Glutamatergic neuron (in vitro differentiated cells): Measurements from ENCODE around the gene VSIG10. TPM values are rescaled to one million over a fixed set of nuclear protein-coding genes. Genes with fewer than 3 reads are reported as not detected.

ENCODE experiments used
- DNase-seq: peaks from one replicate; pipeline ENCODE4 v3.0.0; 2022
- H3K27ac Mint-ChIP-seq: one replicate; pipeline ENCODE4 v1.8.0; 2020; ENCODE audit warnings: mild to moderate bottlenecking, mixed read lengths, inconsistent platforms; ENCODE audit not compliant: unreplicated experiment
- H3K27me3 Mint-ChIP-seq: one replicate; pipeline ENCODE4 v1.8.0; 2020; ENCODE audit warnings: mild to moderate bottlenecking, moderate library complexity, mixed read lengths, inconsistent platforms; ENCODE audit not compliant: unreplicated experiment
- H3K36me3 Mint-ChIP-seq: one replicate; pipeline ENCODE4 v1.8.0; 2020; ENCODE audit warnings: mild to moderate bottlenecking, mixed read lengths, inconsistent platforms; ENCODE audit not compliant: unreplicated experiment
- H3K4me1 Mint-ChIP-seq: one replicate; pipeline ENCODE4 v1.8.0; 2020; ENCODE audit warnings: mild to moderate bottlenecking, low read depth, mixed read lengths, inconsistent platforms; ENCODE audit not compliant: unreplicated experiment
- H3K4me3 Mint-ChIP-seq: one replicate; pipeline ENCODE4 v1.8.0; 2020; ENCODE audit warnings: mild to moderate bottlenecking, mixed read lengths, inconsistent platforms; ENCODE audit not compliant: unreplicated experiment
- H3K9me3 Mint-ChIP-seq: one replicate; pipeline ENCODE4 v1.8.0; 2020; ENCODE audit warnings: mild to moderate bottlenecking, moderate library complexity, mixed read lengths, inconsistent platforms; ENCODE audit not compliant: unreplicated experiment
- total RNA-seq: library from RNA; stranded (reverse); fragmentation: NEBNext Ultra II Directional; extraction: Animal tissue kit (Norgen Biotek cat#: 25700); gene quantifications from one replicate; pipeline ENCODE4 v1.2.1, GENCODE V29; 2021; ENCODE audit not compliant: unreplicated experiment
- TF ChIP-seq, protein P1 (sequence below): fragments of 200-600 bp; sonication (generic); IDR thresholded peaks from one replicate; pipeline ENCODE4 v1.5.0; 2021; ENCODE audit not compliant: partially characterized antibody, unreplicated experiment

Gene VSIG10
- total RNA-seq, 1 donor from 2014 or later, result 13.3 TPM

- TF ChIP-seq, protein P1, sequence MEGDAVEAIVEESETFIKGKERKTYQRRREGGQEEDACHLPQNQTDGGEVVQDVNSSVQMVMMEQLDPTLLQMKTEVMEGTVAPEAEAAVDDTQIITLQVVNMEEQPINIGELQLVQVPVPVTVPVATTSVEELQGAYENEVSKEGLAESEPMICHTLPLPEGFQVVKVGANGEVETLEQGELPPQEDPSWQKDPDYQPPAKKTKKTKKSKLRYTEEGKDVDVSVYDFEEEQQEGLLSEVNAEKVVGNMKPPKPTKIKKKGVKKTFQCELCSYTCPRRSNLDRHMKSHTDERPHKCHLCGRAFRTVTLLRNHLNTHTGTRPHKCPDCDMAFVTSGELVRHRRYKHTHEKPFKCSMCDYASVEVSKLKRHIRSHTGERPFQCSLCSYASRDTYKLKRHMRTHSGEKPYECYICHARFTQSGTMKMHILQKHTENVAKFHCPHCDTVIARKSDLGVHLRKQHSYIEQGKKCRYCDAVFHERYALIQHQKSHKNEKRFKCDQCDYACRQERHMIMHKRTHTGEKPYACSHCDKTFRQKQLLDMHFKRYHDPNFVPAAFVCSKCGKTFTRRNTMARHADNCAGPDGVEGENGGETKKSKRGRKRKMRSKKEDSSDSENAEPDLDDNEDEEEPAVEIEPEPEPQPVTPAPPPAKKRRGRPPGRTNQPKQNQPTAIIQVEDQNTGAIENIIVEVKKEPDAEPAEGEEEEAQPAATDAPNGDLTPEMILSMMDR, result no peak
- H3K4me1 Mint-ChIP-seq, result peaks cover 12% of the 10 kb centered on the region
- H3K4me3 Mint-ChIP-seq, result peak within 1 kb of the TSS; percentile 100
- no peaks in the 10 kb centered on the region for H3K36me3 Mint-ChIP-seq
- DNase-seq, result peak; percentile 56
- peaks cover 5% of the 10 kb centered on the region for H3K27me3 Mint-ChIP-seq
- H3K9me3 Mint-ChIP-seq, result peaks cover 3% of the 10 kb centered on the region
- peak within 1 kb of the TSS; percentile 76 for H3K27ac Mint-ChIP-seq
These were observed 42.6 kb downstream of the VSIG10 start, which contains the start of gene WSB2 for GRCh38 chr12:118061011-118061872. Gene WSB2, minus strand, starts transcription at chr12:118061179. Its CDS starts 131 bp downstream, at chr12:118061048.

DNA sequence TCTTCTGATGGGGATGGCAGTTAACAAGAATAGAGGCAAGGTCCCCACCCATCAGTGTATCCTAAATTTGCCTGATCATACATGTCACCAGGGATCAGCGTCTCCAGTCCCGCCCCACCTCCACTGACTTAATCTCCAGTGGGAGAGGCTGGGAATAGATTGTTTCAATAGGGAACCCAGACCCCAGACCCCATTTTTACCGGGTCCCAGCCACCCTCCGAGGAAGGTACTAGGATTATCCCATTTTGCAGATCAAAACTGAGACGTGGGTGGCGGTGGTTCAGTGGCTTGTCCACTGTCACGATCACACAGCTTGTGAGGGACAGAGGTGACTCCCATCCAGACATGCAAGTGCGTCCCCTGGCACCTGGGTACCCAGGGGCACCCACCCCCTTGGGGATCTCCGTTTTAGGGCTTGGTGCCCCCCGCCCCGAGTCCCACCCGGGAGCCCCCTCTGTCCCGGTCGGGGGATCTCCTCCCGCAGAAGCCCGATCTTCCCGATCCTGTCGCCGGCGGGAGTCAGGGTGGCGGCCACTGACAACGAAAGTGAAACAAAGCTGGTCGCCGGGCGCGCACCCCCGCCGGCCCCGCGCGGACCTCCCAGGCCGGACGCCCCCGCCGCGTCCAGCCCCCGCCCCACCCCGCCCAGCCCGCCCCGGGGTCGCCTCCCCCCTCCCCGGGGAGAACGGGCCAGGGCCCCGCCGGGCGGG is 43.4 kb downstream of the VSIG10 start:
- DNase-seq, result peak; percentile 50
- H3K36me3 Mint-ChIP-seq, result no peaks in the 10 kb centered on the region
- peak overlapping the region; percentile 76 for H3K27ac Mint-ChIP-seq
- peak overlapping the region; percentile 92 for H3K4me3 Mint-ChIP-seq
- H3K4me1 Mint-ChIP-seq, result peaks cover 12% of the 10 kb centered on the region
- H3K27me3 Mint-ChIP-seq, result peaks cover 7% of the 10 kb centered on the region
- TF ChIP-seq, protein P1, result no peak
- H3K9me3 Mint-ChIP-seq, result peaks cover 3% of the 10 kb centered on the region

DNA sequence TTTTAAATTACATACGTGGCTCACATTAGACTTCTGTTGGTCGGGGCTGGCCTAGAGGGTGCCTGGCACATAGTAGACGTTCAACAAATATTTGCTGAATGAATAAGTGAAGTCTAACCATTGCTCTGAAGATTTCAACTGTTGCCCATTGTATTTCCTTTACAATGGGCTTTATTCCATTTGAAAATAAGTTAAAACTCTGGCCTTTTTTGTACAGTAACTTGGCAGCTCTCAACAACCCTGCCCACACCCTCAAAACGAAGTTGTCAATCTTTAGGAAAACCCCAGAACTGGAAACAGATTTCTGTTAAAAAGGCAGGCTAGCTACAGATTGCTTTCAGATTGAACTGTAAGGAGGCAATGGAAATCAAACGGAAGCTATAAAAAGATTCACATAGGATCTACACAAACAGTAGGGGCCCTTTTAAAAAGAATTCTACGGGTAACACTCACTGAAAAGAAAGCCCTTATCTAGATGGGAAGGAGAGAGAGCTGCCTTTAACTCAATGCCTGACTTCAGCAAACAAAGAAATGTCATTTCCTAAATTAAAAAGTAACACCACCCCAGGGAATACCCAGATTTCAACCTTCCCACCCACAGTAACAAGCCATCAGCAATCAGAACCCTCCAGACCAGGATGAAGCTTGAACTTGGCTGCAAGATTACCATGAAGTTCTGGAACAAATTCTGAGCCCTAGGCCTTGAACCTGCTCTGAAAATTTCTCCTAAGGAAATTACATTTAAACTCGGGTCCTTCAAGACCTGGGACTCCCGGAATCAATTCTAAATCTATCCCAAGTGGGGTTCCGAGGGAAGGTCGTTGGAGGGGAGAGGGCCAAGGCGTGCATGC is 44.2 kb downstream of the VSIG10 start:
- DNase-seq, result no peak
- Mint-ChIP-seq H3K9me3 (peaks cover 3% of the 10 kb centered on the region), H3K4me3 (peak overlapping the region; percentile 92)

DNA sequence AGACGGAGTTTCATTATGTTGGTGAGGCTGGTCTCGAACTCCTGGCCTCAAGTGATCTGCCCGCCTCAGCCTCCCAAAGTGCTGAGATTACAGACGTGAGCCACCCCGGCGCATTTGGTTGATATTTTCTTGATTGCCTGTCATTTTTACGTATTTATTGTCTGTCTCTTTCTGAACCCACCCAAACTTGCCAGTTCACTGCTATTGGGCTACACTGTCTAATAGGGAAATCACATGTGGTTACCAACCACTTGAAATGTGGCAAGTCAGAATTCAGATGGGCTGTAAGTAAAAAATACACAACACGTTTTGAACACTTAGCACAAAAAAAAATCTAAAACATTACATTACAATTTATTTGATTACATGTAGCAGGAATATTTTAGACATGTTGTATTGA is 44.9 kb downstream of the VSIG10 start:
- H3K27me3 Mint-ChIP-seq, result peaks cover 7% of the 10 kb centered on the region
- DNase-seq, result no peak
- H3K27ac Mint-ChIP-seq, result no peak overlapping the region
- H3K36me3 Mint-ChIP-seq, result no peaks in the 10 kb centered on the region
- TF ChIP-seq, protein P1, result no peak
- peaks cover 3% of the 10 kb centered on the region for H3K9me3 Mint-ChIP-seq
- no peak overlapping the region for H3K4me3 Mint-ChIP-seq
- peaks cover 12% of the 10 kb centered on the region for H3K4me1 Mint-ChIP-seq

More for the DNA sequence above, 44.2 kb downstream of the VSIG10 start:
- Mint-ChIP-seq H3K27me3 (peaks cover 7% of the 10 kb centered on the region), H3K4me1 (peaks cover 12% of the 10 kb centered on the region), H3K36me3 (no peaks in the 10 kb centered on the region), H3K27ac (peak overlapping the region; percentile 76)
- TF ChIP-seq, protein P1, result no peak
